Testis (tissue), 2 donors: Measurements from ENCODE around the gene EYS.

Experiments
- CTCF ChIP-seq, 3 experiments: fragments of 450-650 bp in 2 of 3; fragments of 200-600 bp in 1 of 3; sonication (generic) in 1 of 3; IDR thresholded peaks; one replicate each; pipeline ENCODE4 v1.5.1; 2016 to 2019; ENCODE audit warnings: antibody characterized with exemption in 3 of 3, mild to moderate bottlenecking in 2 of 3, moderate library complexity in 1 of 3
- POLR2A ChIP-seq: fragments of 450-650 bp; IDR thresholded peaks from one replicate; pipeline ENCODE4 v1.6.1; 2017; ENCODE audit warnings: antibody characterized with exemption, mild to moderate bottlenecking, moderate library complexity

- TF ChIP-seq CTCF (IDR thresholded peaks at IDR 0.05) (no peak), POLR2A (no peak)
Measured at GRCh38 chr6:65199683-65200082, 507.3 kb downstream of the EYS start.
